NCI-H146 (cell line): ENCODE measurements around the gene NR3C2.

Experiments used
- DNase-seq: peaks from one replicate; lab custom pipeline; 2025; lab: John Stamatoyannopoulos, UW

NR3C2 gene

GRCh38 chr4:148435654-148436406 lies 6.4 kb downstream of the NR3C2 start:
- DNase-seq = no peak

GRCh38 chr4:148434075-148434773 lies 8.0 kb downstream of the NR3C2 start:
- DNase-seq = no peak

DNA sequence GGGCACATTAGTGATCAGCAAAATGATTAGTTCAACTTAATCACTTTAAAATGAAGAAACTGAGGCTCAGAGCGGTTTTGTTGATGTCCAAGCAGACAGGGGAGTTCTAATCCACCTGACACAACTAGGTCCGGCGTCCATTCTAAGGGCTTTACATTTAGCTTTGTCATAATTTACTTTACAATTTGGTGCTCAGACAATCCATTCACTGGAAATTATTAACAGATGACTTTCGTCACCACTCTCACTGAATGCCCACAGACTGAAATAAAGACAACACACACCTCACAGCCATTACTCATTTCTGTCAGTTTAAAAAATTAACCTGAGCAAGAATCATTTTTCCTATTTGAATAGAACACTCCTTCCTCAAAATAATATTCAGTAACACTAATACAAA lies 10.8 kb downstream of the NR3C2 start:
- no peak for DNase-seq

GRCh38 chr4:148430854-148431253 lies 11.4 kb downstream of the NR3C2 start:
- no peak for DNase-seq

- DNase-seq = no peak
These were observed 13.0 kb downstream of the NR3C2 start for GRCh38 chr4:148429206-148429605.

DNA sequence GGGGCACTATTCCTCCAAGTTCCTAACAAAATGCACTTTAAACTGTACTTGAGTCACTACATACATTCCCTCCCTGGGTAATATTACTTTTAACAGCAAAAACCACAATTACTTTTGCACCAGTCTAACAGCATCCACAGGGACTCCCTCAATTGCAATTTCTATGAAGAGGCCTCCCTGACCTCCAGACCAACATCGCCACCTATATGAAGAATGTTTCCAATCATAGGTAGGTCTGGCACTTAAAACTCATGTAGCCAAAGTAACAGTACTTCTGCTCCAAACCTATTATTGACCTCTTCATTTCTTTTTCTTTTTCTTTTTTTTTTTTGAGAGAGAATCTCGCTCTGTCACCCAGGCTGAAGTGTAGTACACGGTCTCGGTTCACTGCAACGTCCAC lies 15.6 kb downstream of the NR3C2 start:
- no peak for DNase-seq

GRCh38 chr4:148425327-148426110 lies 16.7 kb downstream of the NR3C2 start:
- DNase-seq = no peak

GRCh38 chr4:148420397-148420796 lies 21.8 kb downstream of the NR3C2 start:
- DNase-seq = no peak

DNA sequence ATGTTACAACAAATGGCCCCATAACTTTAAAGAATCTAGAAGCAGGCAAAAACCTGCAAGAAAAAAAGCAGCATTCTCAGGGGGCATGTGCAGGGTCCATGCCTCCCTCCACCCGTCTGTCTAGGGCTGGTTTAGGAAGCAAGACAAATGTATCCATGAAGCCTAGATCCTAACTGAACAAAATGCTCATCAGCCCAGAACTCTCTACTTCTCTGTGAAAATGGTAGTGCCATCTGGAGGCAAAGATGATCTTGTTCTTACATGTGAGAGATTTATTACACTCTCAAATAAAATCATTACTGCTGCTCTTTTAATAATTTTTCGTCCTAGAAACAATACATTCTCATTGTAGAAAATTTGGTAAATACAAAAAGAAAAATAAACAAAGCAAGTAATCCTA lies 26.7 kb downstream of the NR3C2 start:
- DNase-seq = no peak

GRCh38 chr4:148412460-148412994 lies 29.7 kb downstream of the NR3C2 start:
- no peak for DNase-seq

GRCh38 chr4:148405161-148405893 lies 36.9 kb downstream of the NR3C2 start:
- DNase-seq = no peak

DNA sequence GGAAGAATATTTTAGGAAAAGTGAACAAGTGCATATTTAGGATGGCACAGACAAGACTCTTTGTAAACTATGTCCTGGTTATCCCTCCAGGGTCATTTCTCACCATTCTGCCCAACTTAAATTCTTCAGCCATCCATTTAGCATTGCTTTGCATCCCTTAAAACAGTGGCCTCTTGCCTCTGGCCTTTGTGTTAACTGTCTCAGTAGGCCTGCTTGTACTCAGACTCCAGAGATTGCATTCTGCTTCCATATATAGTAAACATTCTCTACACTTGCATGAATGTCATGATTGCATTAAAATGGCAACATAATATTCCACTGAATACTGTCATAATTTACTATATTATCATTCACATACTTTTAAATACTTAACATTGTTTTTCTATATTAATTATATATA lies 43.2 kb downstream of the NR3C2 start:
- no peak for DNase-seq

GRCh38 chr4:148397771-148398170 lies 44.4 kb downstream of the NR3C2 start:
- no peak for DNase-seq

GRCh38 chr4:148396986-148397673 lies 45.1 kb downstream of the NR3C2 start:
- DNase-seq = no peak

DNA sequence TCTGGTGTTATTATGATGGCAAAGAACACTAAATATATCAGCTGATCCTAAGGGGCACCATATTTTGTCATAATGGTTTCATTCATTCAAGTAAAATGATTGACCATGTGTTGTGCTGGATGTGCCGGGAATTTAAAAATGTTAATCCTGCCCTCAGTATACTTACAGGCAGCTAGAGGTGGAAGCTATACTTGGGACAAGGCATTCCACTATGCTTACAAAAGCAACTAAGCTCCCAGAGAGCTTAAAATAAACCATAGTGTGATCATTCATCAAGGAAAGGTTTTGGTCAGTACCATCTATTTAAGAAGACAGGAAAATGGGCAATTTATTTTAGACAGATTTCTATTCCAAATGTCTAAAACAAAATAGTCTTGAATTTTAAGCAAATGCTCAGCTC lies 46.4 kb downstream of the NR3C2 start:
- DNase-seq = no peak

DNA sequence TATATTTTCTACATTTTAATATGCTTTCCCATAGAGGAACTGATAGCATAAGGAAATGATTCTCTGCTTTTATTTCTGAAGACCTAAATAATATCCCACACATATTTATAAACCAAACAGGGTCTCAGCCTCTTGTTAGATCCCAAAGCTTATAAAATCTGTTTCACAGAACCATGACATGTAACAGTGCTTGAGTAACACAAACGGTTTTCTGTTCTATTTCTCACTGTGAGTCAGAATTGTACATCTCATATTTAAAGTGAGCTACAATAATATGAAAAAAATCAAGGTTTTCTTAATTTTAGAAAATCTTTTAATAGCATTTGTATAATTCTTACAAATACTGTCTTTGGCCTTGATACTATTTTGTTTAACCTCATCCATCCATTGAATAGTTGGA lies 51.2 kb downstream of the NR3C2 start:
- DNase-seq = no peak

DNA sequence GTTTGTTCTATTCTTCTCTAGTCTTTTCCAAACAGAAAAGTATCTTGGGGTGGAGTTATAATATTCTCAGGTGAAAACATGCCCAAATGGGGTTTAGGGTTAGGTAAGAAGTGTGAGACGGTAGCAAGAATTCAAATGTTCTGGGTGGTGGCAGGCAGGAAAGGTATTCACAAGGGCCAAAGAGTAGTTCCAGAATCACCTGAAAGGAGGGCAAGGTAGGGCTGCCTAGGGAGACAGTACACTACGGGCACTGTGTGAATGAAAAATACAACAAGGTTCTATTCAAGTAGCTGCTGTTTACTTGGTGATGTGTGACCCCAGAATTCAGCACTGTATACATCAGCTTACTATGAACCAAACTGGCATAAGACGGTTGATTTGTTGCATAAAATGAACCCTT lies 51.9 kb downstream of the NR3C2 start:
- no peak for DNase-seq

DNA sequence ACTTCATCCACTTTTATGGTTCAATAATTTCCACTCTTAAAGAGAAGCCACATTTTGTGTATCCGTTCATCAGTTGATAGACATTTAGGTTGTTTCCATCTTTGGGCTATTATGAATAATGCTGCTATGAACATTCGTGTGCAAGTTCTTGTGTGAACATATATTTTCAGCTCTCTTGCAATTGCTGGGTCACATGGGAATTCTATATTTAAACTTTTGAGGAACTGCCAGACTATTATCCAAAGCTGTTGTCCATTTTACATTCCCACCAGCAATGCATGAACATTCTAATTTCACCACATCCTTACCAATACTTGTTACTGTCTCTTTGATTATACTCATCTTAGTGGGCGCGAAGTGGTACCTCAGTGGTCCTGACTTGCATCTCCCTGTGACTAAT lies 61.9 kb downstream of the NR3C2 start:
- no peak for DNase-seq

- no peak for DNase-seq
These were observed 66.1 kb downstream of the NR3C2 start for GRCh38 chr4:148376151-148376550.

GRCh38 chr4:148375584-148375983 lies 66.6 kb downstream of the NR3C2 start:
- DNase-seq = no peak

DNA sequence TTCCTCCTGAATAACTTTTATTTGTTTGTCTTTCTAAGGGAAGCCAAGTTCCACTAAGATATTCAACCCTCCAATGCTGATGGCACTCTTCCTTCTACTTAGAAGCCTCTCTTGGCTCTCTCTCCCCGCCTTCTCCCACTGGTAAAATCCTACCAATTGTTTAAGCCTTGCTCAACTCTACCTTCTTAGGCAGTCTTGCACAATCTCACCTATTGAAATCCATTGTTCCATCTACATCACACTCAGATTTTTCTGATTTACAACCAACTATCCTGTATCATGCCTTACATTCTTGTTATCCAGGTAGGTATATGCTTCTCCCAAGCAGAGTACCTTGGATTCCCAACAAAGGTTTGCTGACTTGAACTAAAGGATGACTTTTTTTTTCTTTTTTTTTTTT lies 69.1 kb downstream of the NR3C2 start:
- no peak for DNase-seq
